Stimulated activated CD8-positive, alpha-beta memory T cell treated with anti-CD3 and anti-CD28 coated beads, Interleukin-4, amount 100 ng/mL, for 4 hours (primary cell): ENCODE results near the gene TRDN.
"Not testable (repeated sequence)": the region's sequence is repeated elsewhere in the genome, so short reads cannot be mapped to it uniquely, and the experiment has no call there.

Source experiments
- DNase-seq, 2 donors: peaks; one replicate each; pipeline ENCODE4 v3.0.0-alpha.2; 2020; ENCODE audit warnings: low read depth in 2 of 2, low spot score in 1 of 2

Gene TRDN

DNA sequence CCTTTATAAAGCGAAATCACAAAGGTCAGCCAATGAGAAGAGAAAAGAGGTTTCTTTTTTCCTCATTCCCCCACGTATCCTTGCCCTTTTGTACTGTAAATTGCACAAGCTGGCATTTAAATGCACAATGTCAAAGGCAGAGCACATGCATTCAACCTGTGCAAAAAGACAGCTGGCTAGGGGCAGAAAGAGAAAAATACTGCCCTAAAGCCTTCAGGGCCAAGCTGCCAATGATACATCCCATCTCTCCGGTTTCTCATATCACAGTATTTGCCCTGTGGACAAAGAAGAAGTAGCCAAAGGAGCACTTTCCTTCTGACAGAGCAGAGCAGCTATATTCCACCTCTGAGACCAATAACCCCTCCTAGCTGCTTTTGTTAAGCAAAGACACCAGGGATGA, 219.2 kb downstream of the TRDN start:
- no peak for DNase-seq

DNA sequence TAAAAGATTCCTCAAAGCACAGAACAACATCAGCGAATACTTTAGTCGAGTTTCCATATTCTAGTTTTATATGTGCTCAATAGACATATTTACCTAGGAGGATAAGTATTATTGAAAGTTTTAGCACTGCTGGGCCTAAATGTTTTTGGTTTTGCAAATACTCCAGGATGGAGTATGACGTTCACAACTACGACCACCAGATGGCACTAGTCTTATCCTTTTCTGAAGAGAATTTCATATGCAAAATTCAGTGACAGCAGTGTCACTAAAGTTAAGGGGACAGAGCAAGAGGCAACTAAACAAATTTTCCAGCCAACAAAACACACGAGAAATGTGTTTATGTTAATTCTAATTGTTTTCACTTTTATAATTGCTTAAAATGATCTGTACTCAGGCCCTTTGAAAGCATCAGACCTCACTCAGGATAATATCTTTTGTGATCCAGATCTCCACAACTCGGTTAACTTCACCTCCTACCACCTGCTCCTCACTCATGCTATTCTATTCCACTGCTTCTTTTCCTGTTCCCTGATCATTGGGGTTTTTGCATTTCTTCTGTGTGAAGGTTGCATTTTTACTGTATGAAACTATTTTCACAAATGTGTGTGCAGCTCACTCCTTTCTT, 220.8 kb downstream of the TRDN start:
- DNase-seq = no peak

- DNase-seq = no peak
Measured at GRCh38 chr6:123404975-123405374, 231.8 kb downstream of the TRDN start.

DNA sequence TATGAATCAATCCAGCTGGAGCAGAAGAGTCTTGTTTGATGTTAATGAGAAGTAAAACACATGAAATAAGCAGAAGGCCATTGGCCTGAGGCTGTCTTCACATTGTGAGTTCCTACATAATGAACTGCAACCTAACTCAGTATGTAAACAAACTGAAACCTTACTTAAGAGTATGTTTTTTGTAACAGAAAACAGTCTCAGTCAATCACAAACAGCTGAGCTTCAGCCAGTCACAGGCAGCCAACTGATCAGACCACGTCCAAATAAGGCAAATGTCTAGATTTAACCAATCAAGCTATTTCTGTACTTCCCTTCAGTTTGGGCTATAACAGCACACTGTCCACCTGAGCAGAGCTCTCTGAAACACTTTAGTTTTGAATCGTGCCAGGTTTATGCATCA, 234.7 kb downstream of the TRDN start:
- no peak for DNase-seq

DNA sequence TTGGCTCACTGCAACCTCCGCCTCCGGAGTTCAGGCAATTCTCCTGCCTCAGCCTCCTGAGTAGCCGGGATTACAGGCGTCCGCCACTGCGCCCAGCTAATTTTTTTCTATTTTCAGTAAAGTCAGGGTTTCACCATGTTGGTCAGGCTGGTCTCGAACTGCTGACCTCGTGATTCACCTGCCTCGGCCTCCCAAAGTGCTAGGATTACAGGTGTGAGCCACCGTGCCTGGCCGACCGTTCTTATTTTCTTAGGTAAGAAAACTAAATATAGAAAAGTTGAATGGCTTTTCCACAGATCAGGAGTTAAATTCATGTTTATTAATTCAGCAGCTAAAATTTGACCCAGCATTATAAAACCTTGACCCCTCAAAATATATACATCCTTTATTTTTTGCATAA, 238.7 kb downstream of the TRDN start:
- no peak for DNase-seq

- DNase-seq = no peak
Measured at GRCh38 chr6:123393331-123393730, 243.4 kb downstream of the TRDN start.

DNA sequence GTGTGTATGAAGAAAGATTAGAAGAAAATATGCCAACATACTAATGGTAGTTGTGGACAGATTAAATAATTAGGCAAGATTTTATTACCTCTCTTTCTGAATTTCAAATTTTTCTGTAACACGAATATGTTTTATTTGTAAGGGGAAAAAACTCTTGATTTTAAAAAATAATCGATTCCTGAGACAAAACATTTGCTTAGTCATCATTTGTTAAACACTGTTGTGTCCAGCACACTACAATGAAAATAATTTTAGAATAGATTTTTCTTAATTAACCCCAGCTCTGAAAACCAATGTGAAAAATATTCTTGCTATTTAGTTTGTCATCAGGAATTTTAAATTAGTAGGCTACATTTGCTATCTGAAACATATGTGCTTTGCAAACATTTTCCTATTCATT, 253.0 kb downstream of the TRDN start:
- no peak for DNase-seq

GRCh38 chr6:123380257-123380656, 256.5 kb downstream of the TRDN start:
- DNase-seq = no peak

DNA sequence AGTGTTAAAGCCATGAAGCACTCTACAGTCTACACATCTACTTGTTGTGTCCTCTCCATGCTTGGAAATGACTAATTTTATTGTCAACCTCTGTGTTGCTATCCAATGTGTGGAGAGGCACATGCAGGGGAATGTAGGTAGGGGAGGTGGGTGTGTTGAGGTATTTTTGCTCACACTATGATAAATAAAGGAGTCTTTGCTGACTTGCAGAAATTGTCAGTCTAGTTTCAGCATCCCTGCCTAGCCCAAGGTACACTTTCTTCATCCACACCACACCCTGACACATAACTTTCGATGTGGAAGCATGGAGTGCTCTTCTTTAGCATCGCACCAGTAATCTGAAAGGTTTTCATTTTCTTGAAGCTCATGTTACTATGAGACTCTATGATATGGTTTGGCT, 264.0 kb downstream of the TRDN start:
- DNase-seq = no peak

- DNase-seq = no peak
Measured at GRCh38 chr6:123363912-123364311, 272.8 kb downstream of the TRDN start.

DNA sequence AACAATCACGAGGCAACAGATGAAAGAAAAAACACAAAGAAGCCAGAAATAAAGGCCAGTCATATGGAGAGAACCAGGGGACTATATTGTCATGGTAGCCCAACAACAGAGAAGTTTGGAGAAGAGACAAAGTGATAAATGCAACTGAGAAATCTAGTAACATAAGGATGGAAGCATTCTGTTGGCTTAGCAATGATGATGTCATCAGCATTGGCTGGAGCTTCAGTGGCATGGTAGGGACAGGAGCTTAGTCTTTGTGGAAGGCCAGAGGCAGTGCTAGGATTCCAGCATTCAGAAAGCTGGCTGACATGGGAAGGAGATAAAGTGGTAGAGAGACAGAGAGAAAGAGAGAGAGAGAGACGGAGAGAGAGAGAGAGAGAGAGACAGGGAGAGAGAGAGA, 276.4 kb downstream of the TRDN start:
- DNase-seq = no peak

DNA sequence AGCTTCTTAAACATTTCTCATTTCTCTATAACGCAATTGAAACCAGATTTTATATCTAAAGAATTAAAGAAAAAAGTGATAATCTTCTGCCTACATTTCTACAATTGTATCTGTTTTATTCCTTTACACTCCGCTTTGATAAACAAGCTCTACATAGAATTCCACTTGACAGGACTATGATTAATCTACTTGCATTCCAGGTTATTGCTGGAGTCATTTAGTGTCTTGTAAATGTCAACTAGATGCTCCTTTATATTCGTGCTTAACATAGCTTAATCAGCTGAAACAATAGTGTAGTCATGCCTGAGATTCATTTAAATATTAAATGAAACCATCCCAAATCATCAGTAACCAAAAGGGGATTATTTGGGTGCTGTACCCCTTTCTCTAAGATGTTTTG, 284.0 kb downstream of the TRDN start:
- no peak for DNase-seq

- no peak for DNase-seq
Measured at GRCh38 chr6:123352279-123352678, 284.5 kb downstream of the TRDN start.

- DNase-seq = no peak
Measured at GRCh38 chr6:123343836-123344235, 292.9 kb downstream of the TRDN start.

- DNase-seq = no peak
Measured at GRCh38 chr6:123338394-123338793, 298.4 kb downstream of the TRDN start.

- no peak for DNase-seq
Measured at GRCh38 chr6:123333000-123333756, 303.6 kb downstream of the TRDN start.

DNA sequence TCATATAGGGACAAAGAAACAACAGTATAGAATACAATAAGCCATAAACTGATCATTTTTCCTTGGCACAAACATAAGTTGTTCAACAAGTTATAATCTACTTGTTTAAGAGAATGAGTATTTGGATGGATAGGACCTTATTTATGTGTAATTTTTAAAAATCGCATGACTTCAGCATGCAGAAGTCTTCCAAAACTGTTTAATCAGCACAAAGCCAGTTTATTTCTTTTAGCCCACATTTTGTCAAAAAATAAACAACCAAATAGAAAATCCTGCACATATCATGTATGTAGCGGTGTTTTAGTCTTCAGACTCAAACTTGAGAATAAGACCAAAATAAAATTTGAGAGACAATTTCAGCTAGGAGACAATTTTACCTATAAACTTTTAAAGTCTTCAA, 304.7 kb downstream of the TRDN start:
- DNase-seq = no peak

GRCh38 chr6:123329337-123329736, 307.4 kb downstream of the TRDN start:
- no peak for DNase-seq

- no peak for DNase-seq
Measured at GRCh38 chr6:123323452-123324329, 313.1 kb downstream of the TRDN start.

- DNase-seq = no peak
Measured at GRCh38 chr6:123321020-123321419, 315.7 kb downstream of the TRDN start.

DNA sequence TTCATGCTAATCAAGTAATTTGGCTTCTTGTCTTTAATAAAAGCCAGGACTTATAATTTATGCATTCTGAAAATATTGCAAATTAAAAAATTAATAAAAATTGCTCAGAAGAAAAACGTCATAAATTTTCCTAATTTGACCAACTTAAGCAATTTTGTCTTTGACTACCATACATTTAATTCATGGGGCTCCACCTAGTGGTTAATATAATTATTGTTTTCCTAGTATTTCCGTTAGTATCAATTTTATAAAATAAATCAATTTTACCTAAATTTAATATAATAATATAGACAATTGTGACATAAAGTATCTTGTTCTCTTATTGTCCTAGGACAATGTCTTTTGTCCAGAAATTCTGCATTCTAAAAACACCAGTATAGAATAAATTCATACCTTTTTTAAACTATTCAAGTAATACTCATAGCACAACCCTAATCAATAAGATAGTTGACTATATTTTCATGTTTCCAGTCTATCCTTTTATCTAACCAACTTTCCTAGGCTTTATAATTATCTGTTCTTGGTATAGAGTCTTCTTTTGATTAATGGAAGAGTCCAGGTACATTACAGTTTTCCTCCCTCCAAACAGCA, 319.9 kb downstream of the TRDN start:
- DNase-seq = no peak

DNA sequence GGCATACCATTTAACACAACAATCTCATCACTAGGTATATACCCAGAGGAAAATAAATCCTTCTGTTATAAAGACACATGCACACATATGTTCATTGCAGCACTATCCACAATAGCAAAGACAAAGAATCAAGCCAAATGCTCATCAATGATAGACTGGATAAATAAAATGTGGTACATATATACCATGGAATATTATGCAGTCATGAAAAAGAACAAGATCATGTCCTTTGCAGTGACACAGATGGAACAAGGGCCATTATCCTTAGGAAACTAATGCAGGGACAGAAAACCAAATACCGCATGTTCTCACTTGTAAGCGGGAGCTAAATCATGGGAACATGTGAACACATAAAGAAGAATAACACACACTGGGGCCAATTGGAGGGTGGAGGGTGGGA, 322.3 kb downstream of the TRDN start:
- not testable (repeated sequence) for DNase-seq
